ENCODE measurements around the gene ZNF74. TPM values are rescaled to one million over a fixed set of nuclear protein-coding genes. Genes with fewer than 3 reads are reported as not detected.

Gene ZNF74
- total and polyA plus RNA-seq, 9 donors: 11.7 to 24.4 (median 16.6) TPM

GRCh38 chr22:20425566-20426258, 31.8 kb downstream of the ZNF74 start:
- H3K27me3 ChIP-seq (ENCODE audit: control insufficient read depth, insufficient read depth, low read length): peaks cover 34% of the 10 kb centered on the region
- H3K9me3 ChIP-seq (replicated peaks; ENCODE audit: control insufficient read depth, low read depth, low read length): no peaks in the 10 kb centered on the region
- H3K4me1 ChIP-seq (ENCODE audit: control insufficient read depth, insufficient read depth, low read length): peaks cover 35% of the 10 kb centered on the region
- H3K27ac ChIP-seq (ENCODE audit: low read length): no peak overlapping the region
- H3K4me3 ChIP-seq (ENCODE audit: low read length): no peak overlapping the region
- H3K36me3 ChIP-seq (ENCODE audit: control insufficient read depth, insufficient read depth, low read length): peaks cover 31% of the 10 kb centered on the region
- no peak for DNase-seq
- 56% methylated on average over 92 of the region's 96 CpGs for WGBS (ENCODE audit: insufficient coverage)

DNA sequence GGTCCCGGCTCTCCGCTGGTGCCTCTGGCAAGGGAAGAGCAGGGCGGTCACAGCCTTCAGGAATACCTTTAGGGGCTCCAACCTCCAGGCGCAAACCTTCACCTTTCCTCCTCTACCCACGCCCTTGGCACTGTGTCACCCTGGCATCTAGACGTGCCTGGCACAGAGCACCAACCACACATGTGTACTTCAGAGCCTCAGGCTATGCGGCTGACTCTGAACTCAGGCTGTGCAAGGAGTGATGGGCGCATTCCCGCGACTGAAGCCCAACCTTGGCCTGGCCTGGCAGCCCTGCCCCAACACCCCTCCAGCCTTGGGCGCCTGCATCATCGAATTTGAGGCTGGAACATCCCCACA, 32.3 kb downstream of the ZNF74 start:
- peaks cover 38% of the 10 kb centered on the region for H3K27me3 ChIP-seq (ENCODE audit: control insufficient read depth, insufficient read depth, low read length)
- H3K4me1 ChIP-seq (ENCODE audit: control insufficient read depth, insufficient read depth, low read length): peaks cover 39% of the 10 kb centered on the region
- 84% methylated on average over 9 of the region's 12 CpGs for WGBS (ENCODE audit: insufficient coverage)
- H3K9me3 ChIP-seq (replicated peaks; ENCODE audit: control insufficient read depth, low read depth, low read length): no peaks in the 10 kb centered on the region
- H3K4me3 ChIP-seq (ENCODE audit: low read length): no peak overlapping the region
- no peak for DNase-seq
- no peak overlapping the region for H3K27ac ChIP-seq (ENCODE audit: low read length)
- peaks cover 31% of the 10 kb centered on the region for H3K36me3 ChIP-seq (ENCODE audit: control insufficient read depth, insufficient read depth, low read length)

- Histone ChIP-seq H3K36me3 (ENCODE audit: control insufficient read depth, insufficient read depth, low read length) (peaks cover 31% of the 10 kb centered on the region), H3K4me1 (ENCODE audit: control insufficient read depth, insufficient read depth, low read length) (peaks cover 44% of the 10 kb centered on the region), H3K27me3 (ENCODE audit: control insufficient read depth, insufficient read depth, low read length) (peaks cover 46% of the 10 kb centered on the region), H3K9me3 (replicated peaks; ENCODE audit: control insufficient read depth, low read depth, low read length) (no peaks in the 10 kb centered on the region), H3K4me3 (ENCODE audit: low read length) (no peak overlapping the region), H3K27ac (ENCODE audit: low read length) (no peak overlapping the region)
- DNase-seq: no peak
- WGBS (ENCODE audit: insufficient coverage): 86% methylated on average over 6 of the region's 8 CpGs
These were observed 33.4 kb downstream of the ZNF74 start for GRCh38 chr22:20427104-20427944.

GRCh38 chr22:20427945-20428417, 34.0 kb downstream of the ZNF74 start:
- H3K27me3 ChIP-seq (ENCODE audit: control insufficient read depth, insufficient read depth, low read length): peaks cover 46% of the 10 kb centered on the region
- H3K4me3 ChIP-seq (ENCODE audit: low read length): no peak overlapping the region
- no peak overlapping the region for H3K27ac ChIP-seq (ENCODE audit: low read length)
- WGBS (ENCODE audit: insufficient coverage): 91% methylated on average over 4 of the region's 4 CpGs
- DNase-seq: no peak
- peaks cover 31% of the 10 kb centered on the region for H3K36me3 ChIP-seq (ENCODE audit: control insufficient read depth, insufficient read depth, low read length)
- H3K9me3 ChIP-seq (replicated peaks; ENCODE audit: control insufficient read depth, low read depth, low read length): no peaks in the 10 kb centered on the region
- peaks cover 38% of the 10 kb centered on the region for H3K4me1 ChIP-seq (ENCODE audit: control insufficient read depth, insufficient read depth, low read length)

DNA sequence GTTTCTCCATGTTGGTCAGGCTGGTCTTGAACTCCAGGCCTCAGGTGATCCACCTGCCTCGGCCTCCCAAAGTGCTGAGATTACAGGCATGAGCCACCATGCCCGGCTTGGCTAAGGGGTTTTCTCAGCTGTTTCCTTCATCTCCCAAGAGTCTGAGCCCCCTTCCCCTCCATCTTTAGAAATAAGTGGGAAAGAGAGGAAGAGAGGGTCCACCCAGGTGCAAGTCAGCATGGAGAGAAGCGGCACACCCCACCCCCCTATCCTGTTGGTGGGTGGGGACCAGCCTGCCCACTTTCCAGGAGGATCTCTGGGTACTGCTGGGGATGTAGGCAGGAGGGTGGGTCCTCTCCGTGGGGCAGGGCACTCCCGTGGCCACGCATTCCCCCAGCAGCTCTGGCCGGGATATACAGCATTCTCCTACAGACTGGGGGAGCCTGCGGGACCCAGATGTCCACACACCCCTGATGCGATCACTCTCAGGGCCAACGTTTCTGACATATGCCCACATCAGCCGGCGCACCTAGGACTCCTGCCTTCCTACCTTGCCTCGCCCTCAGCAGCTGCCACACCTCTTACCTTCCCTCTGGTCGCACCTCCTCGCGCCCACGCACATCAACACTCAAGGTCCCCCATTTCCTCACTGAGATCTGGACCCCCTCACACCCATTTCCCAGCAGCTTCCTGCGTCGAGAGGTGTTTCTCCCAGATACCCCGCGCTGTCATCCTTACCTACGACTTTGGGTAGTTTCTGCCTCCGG, 34.7 kb downstream of the ZNF74 start:
- peaks cover 45% of the 10 kb centered on the region for H3K27me3 ChIP-seq (ENCODE audit: control insufficient read depth, insufficient read depth, low read length)
- H3K9me3 ChIP-seq (replicated peaks; ENCODE audit: control insufficient read depth, low read depth, low read length): no peaks in the 10 kb centered on the region
- WGBS (ENCODE audit: insufficient coverage): 83% methylated on average over 19 of the region's 23 CpGs
- H3K4me1 ChIP-seq (ENCODE audit: control insufficient read depth, insufficient read depth, low read length): peaks cover 31% of the 10 kb centered on the region
- H3K4me3 ChIP-seq (ENCODE audit: low read length): no peak overlapping the region
- peaks cover 36% of the 10 kb centered on the region for H3K36me3 ChIP-seq (ENCODE audit: control insufficient read depth, insufficient read depth, low read length)
- DNase-seq: no peak
- no peak overlapping the region for H3K27ac ChIP-seq (ENCODE audit: low read length)

GRCh38 chr22:20429254-20430100, 35.5 kb downstream of the ZNF74 start:
- peaks cover 42% of the 10 kb centered on the region for H3K27me3 ChIP-seq (ENCODE audit: control insufficient read depth, insufficient read depth, low read length)
- H3K27ac ChIP-seq (ENCODE audit: low read length): no peak overlapping the region
- peaks cover 30% of the 10 kb centered on the region for H3K4me1 ChIP-seq (ENCODE audit: control insufficient read depth, insufficient read depth, low read length)
- H3K36me3 ChIP-seq (ENCODE audit: control insufficient read depth, insufficient read depth, low read length): peaks cover 36% of the 10 kb centered on the region
- no peak overlapping the region for H3K4me3 ChIP-seq (ENCODE audit: low read length)
- WGBS (ENCODE audit: insufficient coverage): 56% methylated on average over 66 of the region's 75 CpGs
- no peak for DNase-seq
- no peaks in the 10 kb centered on the region for H3K9me3 ChIP-seq (replicated peaks; ENCODE audit: control insufficient read depth, low read depth, low read length)

DNA sequence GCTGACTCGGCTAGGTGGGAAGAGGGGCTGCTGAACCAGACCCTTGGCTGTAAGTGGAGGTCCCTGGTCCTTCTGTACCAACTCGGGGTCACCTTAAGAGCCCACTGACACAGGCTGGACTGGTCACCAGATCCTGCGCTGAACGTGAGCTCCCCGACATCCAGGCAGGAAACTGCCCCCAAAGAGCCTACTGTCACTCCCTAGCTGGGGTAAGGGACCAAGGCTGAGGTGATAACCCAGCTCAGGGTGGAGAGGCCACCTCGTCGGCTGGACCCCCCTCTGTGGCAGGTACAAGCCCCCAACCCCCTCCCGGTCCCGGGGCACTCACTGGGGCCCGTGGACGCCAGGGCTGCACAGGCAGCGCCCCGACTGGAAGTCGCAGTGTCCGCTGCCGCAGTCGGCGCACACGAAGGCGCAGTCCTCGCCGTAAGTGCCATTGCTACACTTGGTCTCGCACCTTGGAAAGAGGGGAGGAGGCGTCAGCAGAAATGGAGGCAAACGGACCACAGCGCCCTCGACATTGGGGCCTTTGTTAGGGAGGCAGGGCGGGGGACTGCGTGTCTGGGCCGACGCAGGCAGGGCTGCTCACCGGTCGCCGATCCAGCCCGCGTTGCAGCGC, 36.3 kb downstream of the ZNF74 start:
- peaks cover 36% of the 10 kb centered on the region for H3K36me3 ChIP-seq (ENCODE audit: control insufficient read depth, insufficient read depth, low read length)
- WGBS (ENCODE audit: insufficient coverage): 71% methylated on average over 33 of the region's 37 CpGs
- peaks cover 29% of the 10 kb centered on the region for H3K4me1 ChIP-seq (ENCODE audit: control insufficient read depth, insufficient read depth, low read length)
- H3K27ac ChIP-seq (ENCODE audit: low read length): no peak overlapping the region
- no peak overlapping the region for H3K4me3 ChIP-seq (ENCODE audit: low read length)
- H3K9me3 ChIP-seq (replicated peaks; ENCODE audit: control insufficient read depth, low read depth, low read length): no peaks in the 10 kb centered on the region
- DNase-seq: no peak
- peaks cover 39% of the 10 kb centered on the region for H3K27me3 ChIP-seq (ENCODE audit: control insufficient read depth, insufficient read depth, low read length)

DNA sequence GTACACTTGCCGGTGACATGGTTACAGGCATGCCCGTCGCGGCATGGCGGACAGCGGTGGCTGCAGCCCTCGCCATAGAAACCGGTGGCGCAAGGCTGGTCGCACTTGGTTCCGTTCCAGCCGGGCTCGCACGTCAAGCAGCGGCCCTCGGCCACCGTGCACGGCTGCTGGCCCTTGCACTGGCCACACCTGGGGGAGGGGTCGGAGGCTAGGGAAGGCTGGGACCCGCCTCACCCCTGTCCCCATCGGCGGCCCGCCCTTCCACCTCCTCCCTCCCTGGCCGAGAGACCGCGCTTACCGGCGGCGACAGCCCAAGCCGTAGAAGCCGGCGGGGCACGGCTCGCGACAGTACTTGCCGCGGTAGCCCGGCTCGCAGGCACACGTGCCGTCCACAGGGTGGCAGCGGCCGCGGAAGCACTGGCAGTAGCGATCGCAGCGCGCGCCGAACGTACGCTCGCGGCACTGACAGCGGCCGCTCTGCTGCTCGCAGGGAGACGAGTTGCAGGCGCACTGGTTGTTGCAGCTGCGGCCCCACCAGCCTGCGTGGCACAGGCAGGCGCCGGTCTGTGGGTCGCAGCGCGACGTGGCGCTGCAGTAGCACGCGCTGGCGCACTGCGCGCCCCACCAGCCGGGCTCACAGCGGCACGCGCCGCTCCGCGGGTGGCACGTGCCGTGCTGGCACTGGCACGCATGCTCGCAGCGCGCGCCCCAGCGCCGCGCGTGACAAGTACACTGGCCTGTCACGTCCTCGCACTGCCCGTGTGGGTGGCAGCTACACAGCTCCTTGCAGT, 37.0 kb downstream of the ZNF74 start:
- Histone ChIP-seq H3K9me3 (replicated peaks; ENCODE audit: control insufficient read depth, low read depth, low read length) (no peaks in the 10 kb centered on the region), H3K36me3 (ENCODE audit: control insufficient read depth, insufficient read depth, low read length) (peaks cover 36% of the 10 kb centered on the region), H3K27me3 (ENCODE audit: control insufficient read depth, insufficient read depth, low read length) (peaks cover 39% of the 10 kb centered on the region), H3K4me1 (ENCODE audit: control insufficient read depth, insufficient read depth, low read length) (peaks cover 36% of the 10 kb centered on the region), H3K27ac (ENCODE audit: low read length) (no peak overlapping the region), H3K4me3 (ENCODE audit: low read length) (no peak overlapping the region)
- WGBS (ENCODE audit: insufficient coverage): 36% methylated on average over 86 of the region's 94 CpGs
- no peak for DNase-seq

Measured in muscle of leg (tissue), 11 donors.